ENCODE results near the gene KIF9.

KIF9 gene

GRCh38 chr3:47306022-47306421 is 23.4 kb upstream of the KIF9 start:
- no peak for TF ChIP-seq CTCF (IDR thresholded peaks at IDR 0.05; ENCODE audit: insufficient read depth, low read length, poor library complexity, severe bottlenecking)
- no peak for DNase-seq (ENCODE audit: extremely low read depth, insufficient read length)
- Histone ChIP-seq H3K4me3 (replicated peaks; ENCODE audit: low read depth, low read length) (no peak overlapping the region), H3K36me3 (ENCODE audit: control insufficient read depth, insufficient read depth, low read length) (peaks cover 4% of the 10 kb centered on the region; the same call in 1 of the 2 replicates), H3K27me3 (replicated peaks; ENCODE audit: control insufficient read depth, insufficient read depth, low read length) (no peaks in the 10 kb centered on the region)

GRCh38 chr3:47301456-47301855 is 18.9 kb upstream of the KIF9 start:
- no peak for TF ChIP-seq CTCF (IDR thresholded peaks at IDR 0.05; ENCODE audit: insufficient read depth, low read length, poor library complexity, severe bottlenecking)
- peaks cover 4% of the 10 kb centered on the region; the same call in 1 of the 2 replicates for H3K36me3 ChIP-seq (ENCODE audit: control insufficient read depth, insufficient read depth, low read length)

GRCh38 chr3:47299381-47300318 is 17.1 kb upstream of the KIF9 start:
- Histone ChIP-seq H3K4me3 (replicated peaks; ENCODE audit: low read depth, low read length) (no peak overlapping the region), H3K27me3 (replicated peaks; ENCODE audit: control insufficient read depth, insufficient read depth, low read length) (no peaks in the 10 kb centered on the region), H3K36me3 (ENCODE audit: control insufficient read depth, insufficient read depth, low read length) (peaks cover 2% of the 10 kb centered on the region; the same call in 1 of the 2 replicates)
- no peak for TF ChIP-seq CTCF (IDR thresholded peaks at IDR 0.05; ENCODE audit: insufficient read depth, low read length, poor library complexity, severe bottlenecking)
- DNase-seq (ENCODE audit: extremely low read depth, insufficient read length): no peak

More at GRCh38 chr3:47301456-47301855, 18.9 kb upstream of the KIF9 start:
- no peaks in the 10 kb centered on the region for H3K27me3 ChIP-seq (replicated peaks; ENCODE audit: control insufficient read depth, insufficient read depth, low read length)
- no peak for DNase-seq (ENCODE audit: extremely low read depth, insufficient read length)
- H3K4me3 ChIP-seq (replicated peaks; ENCODE audit: low read depth, low read length): no peak overlapping the region

GRCh38 chr3:47298439-47298838 is 15.8 kb upstream of the KIF9 start:
- no peak overlapping the region for H3K4me3 ChIP-seq (replicated peaks; ENCODE audit: low read depth, low read length)
- TF ChIP-seq CTCF (IDR thresholded peaks at IDR 0.05; ENCODE audit: insufficient read depth, low read length, poor library complexity, severe bottlenecking): no peak
- no peaks in the 10 kb centered on the region for H3K27me3 ChIP-seq (replicated peaks; ENCODE audit: control insufficient read depth, insufficient read depth, low read length)
- DNase-seq (ENCODE audit: extremely low read depth, insufficient read length): no peak
- H3K36me3 ChIP-seq (ENCODE audit: control insufficient read depth, insufficient read depth, low read length): peaks cover 2% of the 10 kb centered on the region

GRCh38 chr3:47296562-47297302 is 14.1 kb upstream of the KIF9 start:
- Histone ChIP-seq H3K4me3 (replicated peaks; ENCODE audit: low read depth, low read length) (no peak overlapping the region), H3K36me3 (ENCODE audit: control insufficient read depth, insufficient read depth, low read length) (no peaks in the 10 kb centered on the region; the same call in none of the 2 replicates), H3K27me3 (replicated peaks; ENCODE audit: control insufficient read depth, insufficient read depth, low read length) (no peaks in the 10 kb centered on the region)
- no peak for TF ChIP-seq CTCF (IDR thresholded peaks at IDR 0.05; ENCODE audit: insufficient read depth, low read length, poor library complexity, severe bottlenecking)
- no peak for DNase-seq (ENCODE audit: extremely low read depth, insufficient read length)
